Transverse colon (tissue), 4 donors: ENCODE measurements around the gene CACNA2D1. TPM values are rescaled to one million over a fixed set of nuclear protein-coding genes. Genes with fewer than 3 reads are reported as not detected.
"Not testable (repeated sequence)": the region's sequence is repeated elsewhere in the genome, so short reads cannot be mapped to it uniquely, and the experiment has no call there.

Experiments used
- DNase-seq: peaks from one replicate; pipeline ENCODE4 v3.0.0-alpha.2; 2019
- H3K27ac ChIP-seq, 4 donors: fragments of 200-600 bp; sonication (generic); 2 replicates each; pipeline ENCODE4 v1.5.1; 2016 to 2018; ENCODE audit warnings: inconsistent platforms in 4 of 4
- H3K27me3 ChIP-seq: fragments of 200-600 bp; sonication (generic); 2 replicates; pipeline ENCODE4 v1.5.1; 2017; ENCODE audit warnings: inconsistent platforms
- H3K36me3 ChIP-seq, 4 donors: fragments of 200-600 bp; sonication (generic); 2 replicates each; pipeline ENCODE4 v1.5.1; 2017 to 2019; ENCODE audit warnings: inconsistent platforms in 4 of 4
- H3K4me1 ChIP-seq, 4 donors: fragments of 200-600 bp; sonication (generic); 2 replicates each; pipeline ENCODE4 v1.5.1; 2017 to 2020; ENCODE audit warnings: inconsistent platforms in 4 of 4
- H3K4me3 ChIP-seq, 4 donors: fragments of 200-600 bp; sonication (generic); 1 replicate in 1 of 4; 2 replicates in 3 of 4; pipeline versions ENCODE4 v1.5.1 to v1.6.1; 2017 to 2019; ENCODE audit warnings: inconsistent platforms in 4 of 4
- H3K9me3 ChIP-seq, 2 donors: fragments of 200-600 bp; sonication (generic); 2 replicates each; pipeline ENCODE4 v1.5.1; 2017 to 2019; ENCODE audit warnings: inconsistent platforms in 2 of 2
- EP300 ChIP-seq: sonication (generic); formaldehyde crosslinking; IDR thresholded peaks from one replicate; pipeline ENCODE4 v1.6.1; 2017; ENCODE audit warnings: antibody characterized with exemption, low read depth
- POLR2A ChIP-seq: fragments of 450-650 bp; IDR thresholded peaks from one replicate; pipeline ENCODE4 v1.6.1; 2016; ENCODE audit warnings: antibody characterized with exemption, mild to moderate bottlenecking, moderate library complexity
- POLR2AphosphoS5 ChIP-seq, 3 donors: sonication (generic); formaldehyde crosslinking; IDR thresholded peaks; one replicate each; pipeline ENCODE4 v1.6.1; 2016; ENCODE audit warnings: antibody characterized with exemption in 3 of 3
- WGBS, 2 donors: methylation state at CpG; one replicate each; pipeline ENCODE4 v1.1.5; 2018; ENCODE audit warnings: low coverage in 1 of 2; 5-methylcytosine and 5-hydroxymethylcytosine counted together
- in situ Hi-C, 4 donors: fragments of 200-750 bp; cut with MboI; loops; one replicate each; pipeline versions ENCODE4 v1.15.0 to v1.15.1; 2017; ENCODE audit warnings: low sequenced_read_pairs in 3 of 4, low pct_ligation_motif_present in 1 of 4, low pct_unique_long_range_greater_than_20kb in 1 of 4
- intact Hi-C: fragments of 100-400 bp; cut with DNase I; formaldehyde crosslinking; loops from one replicate; pipeline ENCODE4 v1.15.1; 2023; ENCODE audit warnings: low total_unique reads
- total RNA-seq, 4 donors: library from RNA; depleted of rRNA; stranded (reverse); fragments of >200 nt; gene quantifications; one replicate each; pipeline ENCODE4 v1.1.0, GENCODE V29; 2016
- TF ChIP-seq, protein P1 (sequence below), 5 experiments: fragments of 200-600 bp in 3 of 5; fragments of 450-650 bp in 2 of 5; sonication (generic) in 3 of 5; IDR thresholded peaks; 1 replicate in 2 of 5; 2 replicates in 3 of 5; pipeline ENCODE4 v1.5.1; 2016 to 2017; ENCODE audit warnings: antibody characterized with exemption in 5 of 5, inconsistent platforms in 3 of 5, mild to moderate bottlenecking in 2 of 5, moderate library complexity in 1 of 5

CACNA2D1 gene
- total RNA-seq, 4 donors from 2014 or later: 11.0 to 126 (median 22.9) TPM

DNA sequence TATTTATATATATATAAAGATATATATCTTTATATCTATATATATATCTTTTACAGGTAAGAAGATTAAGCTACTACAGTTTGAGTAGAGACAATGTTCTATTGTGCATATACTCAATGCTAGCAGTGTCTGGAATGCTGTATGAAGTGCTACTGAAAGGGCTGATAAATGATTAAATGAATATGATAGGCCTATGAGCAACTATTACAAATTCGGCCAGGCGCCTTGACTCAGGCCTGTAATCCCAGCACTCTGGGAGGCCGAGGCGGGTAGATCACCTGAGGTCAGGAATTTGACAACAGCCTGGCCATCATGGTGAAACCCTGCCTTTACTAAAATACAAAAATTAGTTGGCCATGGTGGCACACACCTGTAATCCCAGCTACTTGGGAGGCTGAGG lies 297.1 kb downstream of the CACNA2D1 start:
- no peak for DNase-seq
- Histone ChIP-seq H3K27me3 (no peaks in the 10 kb centered on the region), H3K4me1 (no peaks in the 10 kb centered on the region), H3K4me3 (no peak overlapping the region), H3K27ac (no peak overlapping the region), H3K36me3 (no peaks in the 10 kb centered on the region), H3K9me3 (no peaks in the 10 kb centered on the region)
- 86% methylated on average over 4 of the region's 4 CpGs; no CpG with 5 or more reads in 1 of the 2 donors for WGBS, 2 donors
- TF ChIP-seq POLR2AphosphoS5 (IDR thresholded peaks at IDR 0.05): no peak
- TF ChIP-seq EP300: no peak
- TF ChIP-seq, protein P1, sequence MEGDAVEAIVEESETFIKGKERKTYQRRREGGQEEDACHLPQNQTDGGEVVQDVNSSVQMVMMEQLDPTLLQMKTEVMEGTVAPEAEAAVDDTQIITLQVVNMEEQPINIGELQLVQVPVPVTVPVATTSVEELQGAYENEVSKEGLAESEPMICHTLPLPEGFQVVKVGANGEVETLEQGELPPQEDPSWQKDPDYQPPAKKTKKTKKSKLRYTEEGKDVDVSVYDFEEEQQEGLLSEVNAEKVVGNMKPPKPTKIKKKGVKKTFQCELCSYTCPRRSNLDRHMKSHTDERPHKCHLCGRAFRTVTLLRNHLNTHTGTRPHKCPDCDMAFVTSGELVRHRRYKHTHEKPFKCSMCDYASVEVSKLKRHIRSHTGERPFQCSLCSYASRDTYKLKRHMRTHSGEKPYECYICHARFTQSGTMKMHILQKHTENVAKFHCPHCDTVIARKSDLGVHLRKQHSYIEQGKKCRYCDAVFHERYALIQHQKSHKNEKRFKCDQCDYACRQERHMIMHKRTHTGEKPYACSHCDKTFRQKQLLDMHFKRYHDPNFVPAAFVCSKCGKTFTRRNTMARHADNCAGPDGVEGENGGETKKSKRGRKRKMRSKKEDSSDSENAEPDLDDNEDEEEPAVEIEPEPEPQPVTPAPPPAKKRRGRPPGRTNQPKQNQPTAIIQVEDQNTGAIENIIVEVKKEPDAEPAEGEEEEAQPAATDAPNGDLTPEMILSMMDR (IDR thresholded peaks at IDR 0.05): no peak
- TF ChIP-seq POLR2A: no peak
- intact Hi-C loops: no loop called here
- in situ Hi-C loops: no loop called here

GRCh38 chr7:82142263-82142864 lies 301.2 kb downstream of the CACNA2D1 start:
- Histone ChIP-seq H3K9me3 (no peaks in the 10 kb centered on the region), H3K4me1 (no peaks in the 10 kb centered on the region), H3K27ac (no peak overlapping the region), H3K4me3 (no peak overlapping the region), H3K27me3 (no peaks in the 10 kb centered on the region), H3K36me3 (no peaks in the 10 kb centered on the region)
- intact Hi-C loops (no loop called here), in situ Hi-C loops (no loop called here)
- no peak for DNase-seq
- TF ChIP-seq, protein P1 (IDR thresholded peaks at IDR 0.05): no peak
- no peak for TF ChIP-seq POLR2AphosphoS5 (IDR thresholded peaks at IDR 0.05)

- DNase-seq: no peak
- 79 to 88% methylated on average over 7 of the region's 7 CpGs for WGBS, 2 donors
- Histone ChIP-seq H3K4me3 (no peak overlapping the region), H3K27ac (no peak overlapping the region), H3K4me1 (no peaks in the 10 kb centered on the region), H3K9me3 (no peaks in the 10 kb centered on the region), H3K27me3 (no peaks in the 10 kb centered on the region), H3K36me3 (no peaks in the 10 kb centered on the region)
- intact Hi-C loops: no loop called here
- in situ Hi-C loops: no loop called here
- TF ChIP-seq EP300 (no peak), POLR2AphosphoS5 (IDR thresholded peaks at IDR 0.05) (no peak), POLR2A (no peak)
- TF ChIP-seq, protein P1 (IDR thresholded peaks at IDR 0.05): no peak
Observed at GRCh38 chr7:82141427-82141826, 302.1 kb downstream of the CACNA2D1 start.

GRCh38 chr7:82140608-82141007 lies 303.0 kb downstream of the CACNA2D1 start:
- H3K4me3 ChIP-seq, in situ Hi-C loops, DNase-seq, H3K27ac ChIP-seq, H3K27me3 ChIP-seq, intact Hi-C loops, H3K9me3 ChIP-seq, H3K4me1 ChIP-seq, H3K36me3 ChIP-seq: not testable (repeated sequence)
- WGBS, 2 donors: 62 to 95% methylated on average over 1 to 14 of the region's 14 CpGs

DNA sequence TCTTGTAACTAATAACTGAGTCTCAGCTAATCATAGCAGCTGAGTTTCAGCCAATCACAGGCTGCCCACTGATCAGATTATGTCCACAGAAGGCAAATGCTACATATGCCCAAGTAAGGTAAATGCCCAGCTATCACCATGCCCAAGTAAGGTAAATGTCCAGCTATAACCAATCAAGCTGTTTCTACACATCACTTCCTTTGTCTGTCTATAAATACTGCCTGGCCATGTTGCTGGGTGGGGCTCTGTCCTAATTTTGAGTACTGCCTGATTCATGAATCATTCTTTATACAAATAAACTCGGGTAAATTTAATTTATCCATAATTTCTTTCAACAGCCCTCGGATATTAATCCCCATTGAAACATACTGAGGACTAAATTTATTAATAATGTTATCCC lies 312.4 kb downstream of the CACNA2D1 start:
- no peak overlapping the region for H3K27ac ChIP-seq
- H3K36me3 ChIP-seq: no peaks in the 10 kb centered on the region
- TF ChIP-seq, protein P1 (IDR thresholded peaks at IDR 0.05): no peak
- no peak for TF ChIP-seq EP300
- no peak overlapping the region for H3K4me3 ChIP-seq
- intact Hi-C loops: no loop called here
- H3K27me3 ChIP-seq: no peaks in the 10 kb centered on the region
- DNase-seq: no peak
- in situ Hi-C loops: no loop called here
- peaks cover 0 to 5% (median 0%) of the 10 kb centered on the region in 4 donors for H3K4me1 ChIP-seq
- H3K9me3 ChIP-seq: no peaks in the 10 kb centered on the region
- WGBS, 2 donors: 39 to 68% methylated on average over 2 of the region's 2 CpGs
